Large intestine (tissue), 3 donors: Measurements from ENCODE around the gene B3GLCT. TPM values are rescaled to one million over a fixed set of nuclear protein-coding genes. Genes with fewer than 3 reads are reported as not detected.

Experiments used
- DNase-seq, 2 donors: peaks; one replicate each; pipeline versions ENCODE4 v3.0.0 to v3.0.0-alpha.2; 2013
- H3K27ac ChIP-seq: one replicate; pipeline ENCODE4 v1.5.1; 2013; ENCODE audit warnings: low read length
- H3K27me3 ChIP-seq: 2 replicates; pipeline ENCODE4 v1.6.1; 2013; ENCODE audit warnings: low read length; ENCODE audit not compliant: control insufficient read depth, insufficient read depth
- H3K36me3 ChIP-seq: 2 replicates; pipeline ENCODE4 v1.6.1; 2013; ENCODE audit warnings: low read length; ENCODE audit not compliant: control insufficient read depth, insufficient read depth
- H3K4me1 ChIP-seq: one replicate; pipeline ENCODE4 v1.6.1; 2013; ENCODE audit warnings: low read length; ENCODE audit not compliant: control insufficient read depth, insufficient read depth
- H3K4me3 ChIP-seq: one replicate; pipeline ENCODE4 v1.5.1; 2013; ENCODE audit warnings: low read length
- H3K9me3 ChIP-seq: one replicate; pipeline ENCODE4 v1.6.1; 2013; ENCODE audit warnings: mild to moderate bottlenecking, low read depth, low read length, moderate library complexity; ENCODE audit not compliant: control insufficient read depth
- WGBS: methylation state at CpG from one replicate; pipeline ENCODE4 v1.1.5; 2013; ENCODE audit warnings: low lambda C conversion rate; ENCODE audit not compliant: insufficient coverage; 5-methylcytosine and 5-hydroxymethylcytosine counted together
- polyA plus RNA-seq: library from polyadenylated mRNA; unstranded; fragments of 120-200 nt; gene quantifications from one replicate; pipeline ENCODE4 v1.2.1, GENCODE V29; 2013

Gene B3GLCT
- polyA plus RNA-seq, 1 donor: 5.8 TPM

DNA sequence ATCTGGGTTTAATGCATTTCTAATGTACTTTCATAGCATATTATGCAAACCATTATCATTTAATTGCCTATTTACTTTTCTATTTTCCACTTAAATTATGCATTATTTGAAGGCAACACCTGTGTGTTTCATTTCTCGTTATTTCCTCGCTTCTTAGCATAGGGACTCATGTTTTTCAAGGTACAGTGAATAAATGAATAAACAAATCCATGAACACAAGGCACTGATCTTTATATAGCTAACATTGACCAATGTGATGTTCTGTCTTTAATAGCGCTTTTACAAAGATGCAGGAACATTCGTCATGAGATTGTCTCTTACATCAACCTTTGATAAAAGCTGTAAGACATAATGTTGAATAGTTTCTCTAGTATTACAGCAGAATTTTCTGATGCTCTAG is 121.2 kb downstream of the B3GLCT start:
- WGBS: 100% methylated on average over 3 of the region's 4 CpGs
- no peaks in the 10 kb centered on the region for H3K4me1 ChIP-seq
- H3K4me3 ChIP-seq: no peak overlapping the region
- no peak for DNase-seq
- peaks cover 3% of the 10 kb centered on the region for H3K9me3 ChIP-seq
- H3K27me3 ChIP-seq: no peaks in the 10 kb centered on the region
- no peak overlapping the region for H3K27ac ChIP-seq
- peaks cover 3% of the 10 kb centered on the region for H3K36me3 ChIP-seq

DNA sequence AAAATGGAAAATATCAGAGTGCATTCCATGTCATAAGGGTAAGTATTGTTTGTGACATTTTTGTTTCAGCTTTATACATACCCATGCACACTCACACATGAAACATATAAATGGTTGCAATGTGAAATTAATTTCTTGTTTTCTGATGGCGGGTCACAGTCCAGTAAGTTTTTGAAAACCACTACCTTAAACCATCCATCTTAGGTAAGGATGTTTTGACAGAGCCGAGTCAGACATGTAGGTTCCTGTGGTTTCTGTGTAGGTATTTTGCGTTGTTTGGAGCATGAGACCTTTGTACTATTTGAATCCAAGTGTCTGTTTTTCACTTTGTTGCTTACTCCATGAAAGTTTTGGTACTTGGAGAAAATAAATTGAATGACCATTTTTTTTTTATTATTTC is 121.7 kb downstream of the B3GLCT start:
- Histone ChIP-seq H3K27me3 (no peaks in the 10 kb centered on the region), H3K4me3 (no peak overlapping the region), H3K27ac (no peak overlapping the region), H3K9me3 (no peaks in the 10 kb centered on the region), H3K36me3 (peaks cover 3% of the 10 kb centered on the region), H3K4me1 (no peaks in the 10 kb centered on the region)
- no CpG with 5 or more reads among the region's 3 CpGs for WGBS
- no peak for DNase-seq

DNA sequence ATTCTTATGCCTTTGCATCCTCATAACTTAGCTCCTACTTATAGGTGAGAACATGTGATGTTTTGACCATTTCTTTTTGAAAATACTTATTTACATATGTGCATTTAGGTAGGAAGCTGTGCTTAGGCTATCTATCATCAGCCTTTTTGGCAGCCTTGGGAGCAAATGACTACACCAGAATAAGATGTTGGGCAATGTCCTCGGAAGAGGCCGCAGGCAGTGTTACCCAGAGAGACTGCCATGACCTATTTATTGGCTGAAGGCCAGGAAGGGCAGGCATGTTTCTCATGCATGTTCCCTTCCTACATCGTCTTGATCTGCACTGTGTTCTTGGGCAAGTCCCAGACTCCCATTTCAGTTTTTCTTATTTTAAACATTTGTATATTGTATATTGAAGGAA is 122.3 kb downstream of the B3GLCT start:
- H3K36me3 ChIP-seq: peaks cover 3% of the 10 kb centered on the region
- DNase-seq: no peak
- H3K4me3 ChIP-seq: no peak overlapping the region
- H3K27ac ChIP-seq: no peak overlapping the region
- H3K4me1 ChIP-seq: no peaks in the 10 kb centered on the region
- H3K27me3 ChIP-seq: no peaks in the 10 kb centered on the region
- WGBS: no CpG with 5 or more reads among the region's 3 CpGs
- H3K9me3 ChIP-seq: no peaks in the 10 kb centered on the region

DNA sequence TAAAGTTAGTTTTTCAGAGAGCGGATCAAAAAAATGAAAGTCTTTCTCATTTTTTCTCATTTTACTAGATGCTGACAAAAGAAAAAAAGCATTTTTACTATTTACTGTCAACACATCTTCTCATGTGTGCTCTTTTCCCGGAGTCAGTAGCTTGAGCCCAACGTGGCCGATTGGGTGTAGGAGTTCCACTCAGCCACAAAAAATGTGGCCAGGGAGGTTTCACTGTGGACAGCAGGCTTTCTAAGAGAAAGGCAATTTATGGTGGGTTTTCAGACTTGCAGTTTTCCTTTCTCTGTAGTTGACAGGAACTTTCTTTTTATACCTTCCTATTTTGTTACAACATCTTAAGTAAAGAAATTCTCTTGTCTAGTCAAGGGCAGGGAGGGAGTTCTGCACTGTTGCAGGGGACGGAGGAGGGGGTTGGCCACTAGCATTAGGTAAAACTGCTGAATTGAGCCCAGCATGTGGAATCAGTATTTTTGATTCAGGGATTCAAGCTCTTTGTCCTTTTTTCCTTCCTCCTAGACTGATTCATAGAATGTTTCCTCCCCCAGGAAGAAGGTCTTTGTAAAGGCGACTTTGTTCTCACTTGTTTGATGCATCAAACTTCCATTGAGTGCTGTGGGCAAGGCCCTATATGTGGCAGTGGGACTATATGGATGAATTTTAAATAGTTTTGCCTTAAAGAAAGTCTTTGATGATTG is 123.1 kb downstream of the B3GLCT start:
- Histone ChIP-seq H3K36me3 (peaks cover 3% of the 10 kb centered on the region), H3K4me1 (no peaks in the 10 kb centered on the region), H3K4me3 (no peak overlapping the region), H3K27ac (no peak overlapping the region), H3K27me3 (no peaks in the 10 kb centered on the region), H3K9me3 (no peaks in the 10 kb centered on the region)
- no peak for DNase-seq
- WGBS: 100% methylated on average over 1 of the region's 6 CpGs

DNA sequence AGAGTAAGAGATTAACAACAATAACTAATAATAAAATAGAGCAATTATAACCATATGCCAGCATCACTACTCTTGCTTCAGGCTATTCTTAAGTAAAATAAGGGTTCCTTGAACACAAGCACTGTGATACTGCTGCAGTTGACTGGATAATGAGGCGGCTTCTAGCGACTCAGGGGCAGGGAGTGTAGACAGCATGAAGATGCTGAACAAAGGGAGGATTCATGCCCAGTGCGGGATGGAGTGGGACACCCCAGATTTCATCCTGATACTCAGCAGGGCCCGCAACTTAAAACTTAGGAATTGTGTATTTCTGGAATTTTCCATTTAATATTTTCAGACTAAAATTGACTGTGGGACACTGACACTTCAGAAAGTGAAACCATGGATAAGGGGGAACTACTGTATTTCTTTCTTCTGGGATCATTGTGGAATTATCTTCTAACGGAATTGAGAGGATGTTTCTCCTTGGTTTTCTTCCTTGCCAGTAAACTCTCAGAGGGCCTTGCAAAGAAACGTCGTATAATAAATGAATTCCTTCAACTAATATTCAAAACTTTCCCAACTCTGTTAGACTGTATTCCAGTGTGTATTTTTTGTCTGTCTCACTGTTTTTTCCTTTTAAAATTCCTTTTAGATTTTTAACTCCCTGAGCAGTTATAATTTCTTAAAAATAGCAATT is 127.5 kb downstream of the B3GLCT start:
- DNase-seq: no peak
- WGBS: 85% methylated on average over 2 of the region's 7 CpGs
- H3K4me1 ChIP-seq: no peaks in the 10 kb centered on the region
- no peaks in the 10 kb centered on the region for H3K9me3 ChIP-seq
- H3K4me3 ChIP-seq: no peak overlapping the region
- H3K27ac ChIP-seq: no peak overlapping the region
- H3K27me3 ChIP-seq: no peaks in the 10 kb centered on the region
- H3K36me3 ChIP-seq: peaks cover 3% of the 10 kb centered on the region

DNA sequence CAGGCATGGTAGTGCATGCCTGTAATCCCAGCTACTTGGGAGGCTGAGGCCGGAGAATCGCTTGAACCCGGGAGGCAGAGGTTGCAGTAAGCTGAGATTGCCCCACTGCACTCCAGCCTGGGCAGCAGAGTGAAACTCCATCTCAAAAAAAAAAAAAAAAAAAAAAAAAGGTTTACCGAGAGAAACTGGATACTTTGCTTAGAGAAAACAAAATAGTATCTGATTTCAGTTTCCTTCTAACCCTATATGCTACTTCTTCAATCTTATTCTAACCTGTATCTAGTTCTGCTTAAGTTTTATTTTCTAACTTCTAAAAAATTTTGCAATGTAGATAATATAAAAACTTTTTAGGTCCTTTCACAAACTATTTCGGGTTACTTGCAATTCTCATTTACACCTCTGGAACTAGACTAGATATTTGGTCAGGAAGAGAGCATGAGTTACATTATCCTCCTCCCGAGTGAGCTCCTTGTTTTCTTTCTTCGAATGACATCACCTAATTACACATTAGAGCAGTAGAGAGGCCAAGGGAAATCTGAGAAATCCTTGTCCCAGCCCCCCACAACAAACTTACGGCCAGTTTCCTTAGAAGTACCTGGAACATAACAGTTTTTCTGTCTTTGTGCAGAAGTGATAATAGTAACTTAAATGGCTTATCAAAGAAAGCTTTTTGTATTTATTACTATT is 128.9 kb downstream of the B3GLCT start:
- no peaks in the 10 kb centered on the region for H3K27me3 ChIP-seq
- peaks cover 3% of the 10 kb centered on the region for H3K36me3 ChIP-seq
- H3K4me1 ChIP-seq: no peaks in the 10 kb centered on the region
- no peak for DNase-seq
- WGBS: 40% methylated on average over 1 of the region's 8 CpGs
- H3K9me3 ChIP-seq: no peaks in the 10 kb centered on the region
- H3K27ac ChIP-seq: no peak overlapping the region
- H3K4me3 ChIP-seq: no peak overlapping the region

DNA sequence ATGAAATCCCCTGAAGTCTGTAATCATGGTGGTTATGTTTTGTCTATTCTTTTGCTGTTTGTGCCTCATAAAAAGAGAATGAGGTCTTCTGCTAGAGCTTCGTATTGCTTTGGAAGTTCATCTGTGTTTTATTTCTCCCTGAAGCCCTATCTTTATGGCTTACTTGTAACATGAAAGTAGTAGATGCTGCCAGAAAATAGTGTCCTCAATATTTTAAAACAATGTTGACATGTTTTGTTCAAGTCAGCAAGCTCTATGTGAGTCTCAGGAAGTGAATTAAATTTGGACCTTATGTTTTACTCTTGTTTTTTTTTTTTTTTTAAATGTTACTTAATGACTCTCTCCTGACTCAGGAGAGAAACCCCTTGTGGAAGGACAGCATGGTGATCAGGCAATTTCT is 130.5 kb downstream of the B3GLCT start:
- DNase-seq: no peak
- H3K36me3 ChIP-seq: no peaks in the 10 kb centered on the region

DNA sequence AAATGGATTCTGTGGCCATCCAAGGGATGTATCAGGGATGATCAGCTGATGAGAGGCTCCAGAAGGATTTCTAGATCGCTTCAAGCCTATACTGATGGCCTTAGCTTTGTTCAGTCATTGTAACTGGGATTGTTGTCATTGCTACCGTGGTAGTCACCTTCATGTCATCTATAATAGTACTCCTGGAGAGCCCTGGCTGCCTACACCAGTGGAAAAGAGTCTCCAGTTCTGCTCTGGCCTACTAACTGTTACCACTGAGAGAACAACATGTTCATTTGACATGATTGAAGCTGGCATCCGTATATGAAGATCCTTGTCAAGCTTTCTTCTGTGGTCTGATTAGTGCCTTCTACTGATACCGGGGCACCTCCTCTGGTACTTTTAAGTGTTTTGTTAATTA is 131.3 kb downstream of the B3GLCT start:
- no CpG with 5 or more reads among the region's 4 CpGs for WGBS
- DNase-seq: no peak
- H3K4me3 ChIP-seq: no peak overlapping the region

More for the DNA sequence above, 130.5 kb downstream of the B3GLCT start:
- H3K4me1 ChIP-seq: no peaks in the 10 kb centered on the region
- H3K4me3 ChIP-seq: no peak overlapping the region
- no peak overlapping the region for H3K27ac ChIP-seq
- no peaks in the 10 kb centered on the region for H3K9me3 ChIP-seq
- no peaks in the 10 kb centered on the region for H3K27me3 ChIP-seq
- WGBS: no CpG with 5 or more reads among the region's 1 CpG

DNA sequence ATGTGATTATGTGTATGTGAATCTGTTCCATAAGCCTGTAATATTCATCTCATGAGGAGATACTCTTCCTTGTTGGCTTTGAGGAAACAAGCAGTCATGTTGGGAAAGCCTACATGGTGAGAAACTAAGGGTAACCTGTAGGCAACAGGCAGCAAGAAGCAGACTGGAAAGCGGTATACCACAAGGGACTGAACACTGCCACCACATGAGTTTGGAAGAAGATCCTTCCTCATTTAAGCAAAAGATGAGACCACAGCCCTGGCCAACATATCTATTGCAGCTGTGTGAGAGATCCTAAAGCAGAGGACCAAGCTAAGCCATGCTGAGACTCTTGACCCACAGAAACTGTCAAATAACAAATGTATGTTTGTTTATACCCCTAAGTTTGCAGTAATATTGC is 134.8 kb downstream of the B3GLCT start:
- H3K27ac ChIP-seq: no peak overlapping the region
- DNase-seq: no peak
- no peaks in the 10 kb centered on the region for H3K4me1 ChIP-seq
- WGBS: no CpG with 5 or more reads among the region's 1 CpG
- no peaks in the 10 kb centered on the region for H3K36me3 ChIP-seq
- H3K4me3 ChIP-seq: no peak overlapping the region
- no peaks in the 10 kb centered on the region for H3K27me3 ChIP-seq
- H3K9me3 ChIP-seq: peaks cover under 1% of the 10 kb centered on the region

More for the DNA sequence above, 131.3 kb downstream of the B3GLCT start:
- Histone ChIP-seq H3K27ac (no peak overlapping the region), H3K27me3 (no peaks in the 10 kb centered on the region), H3K4me1 (no peaks in the 10 kb centered on the region), H3K36me3 (no peaks in the 10 kb centered on the region), H3K9me3 (no peaks in the 10 kb centered on the region)

DNA sequence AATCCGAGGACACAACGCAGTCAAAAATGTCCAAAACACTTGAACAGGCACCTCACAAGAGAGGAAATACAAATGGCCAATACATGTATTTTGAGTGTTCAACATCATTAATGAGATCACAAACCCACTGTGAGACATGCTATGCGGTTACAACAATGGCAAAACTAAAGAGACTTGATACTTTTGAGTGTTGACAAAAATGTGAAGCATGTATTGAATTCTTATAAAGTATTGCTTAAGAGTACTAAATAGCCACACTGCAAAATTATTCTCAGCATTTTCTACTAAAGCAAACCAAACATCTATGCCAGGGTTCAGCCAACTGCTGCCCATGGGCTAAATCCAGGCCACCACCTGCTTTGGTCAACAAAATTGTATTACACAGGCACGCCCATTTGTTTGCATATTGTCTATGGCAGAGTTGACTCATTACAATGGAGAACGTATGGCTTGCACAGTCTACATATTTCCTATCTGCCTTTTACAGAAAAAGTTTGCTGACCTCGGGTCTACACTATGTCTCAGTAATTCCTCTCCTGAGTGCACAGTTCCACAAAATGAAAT is 135.3 kb downstream of the B3GLCT start:
- Histone ChIP-seq H3K9me3 (peaks cover 6% of the 10 kb centered on the region), H3K4me3 (no peak overlapping the region), H3K36me3 (no peaks in the 10 kb centered on the region), H3K27me3 (no peaks in the 10 kb centered on the region), H3K27ac (no peak overlapping the region), H3K4me1 (no peaks in the 10 kb centered on the region)
- no peak for DNase-seq
- no CpG with 5 or more reads among the region's 6 CpGs for WGBS
